Caco-2 (cell line): Measurements from ENCODE around the gene EPHB3. TPM values are rescaled to one million over a fixed set of nuclear protein-coding genes. Genes with fewer than 3 reads are reported as not detected.

Experiments
- BruUV-seq: library from RNA; stranded (reverse); fragments of 400-500 nt; replicated peaks from 2 replicates; lab custom pipeline; 2021; lab: Mats Ljungman, UMichigan
- CTCF ChIA-PET: fragments of 300-600 bp; sonication (Branson Sonifier 250); formaldehyde crosslinking; loops from one replicate; lab custom pipeline; 2022; ENCODE audit warnings: antibody characterized with exemption; lab: Charles Lee
- POLR2A ChIA-PET: fragments of 300-600 bp; sonication (Branson Sonifier 250); formaldehyde crosslinking; loops from one replicate; lab custom pipeline; 2022; ENCODE audit warnings: antibody characterized with exemption; lab: Charles Lee
- DNase-seq, 2 experiments: peaks; one replicate each; pipeline versions ENCODE4 v3.0.0 to v3.0.0-alpha.2; 2020 to 2022
- H3K27me3 ChIP-seq: replicated peaks from 2 replicates; pipeline ENCODE4 v1.6.0; 2011; ENCODE audit warnings: low read length; ENCODE audit not compliant: control insufficient read depth, insufficient read depth
- H3K36me3 ChIP-seq: 2 replicates; pipeline ENCODE4 v1.5.1; 2011; ENCODE audit warnings: low read length; ENCODE audit not compliant: control insufficient read depth, insufficient read depth
- H3K4me1 ChIP-seq: fragments of 250-450 bp; sonication (Bioruptor Pico); 2 replicates; pipeline ENCODE4 v1.5.1; 2020; ENCODE audit warnings: mild to moderate bottlenecking
- H3K4me3 ChIP-seq: 2 replicates; pipeline ENCODE4 v1.5.1; 2011; ENCODE audit warnings: low read depth, mild to moderate bottlenecking, control low read depth, low read length
- H3K9me3 ChIP-seq: fragments of 250-450 bp; sonication (Bioruptor Pico); 2 replicates; pipeline ENCODE4 v1.5.1; 2020; ENCODE audit warnings: mild to moderate bottlenecking, moderate library complexity
- H3K27ac Mint-ChIP-seq: one replicate; pipeline ENCODE4 v1.8.0; 2022; ENCODE audit warnings: mixed read lengths; ENCODE audit not compliant: unreplicated experiment
- H3K27me3 Mint-ChIP-seq: one replicate; pipeline ENCODE4 v1.8.0; 2022; ENCODE audit warnings: mixed read lengths; ENCODE audit not compliant: insufficient read depth, unreplicated experiment
- H3K36me3 Mint-ChIP-seq: one replicate; pipeline ENCODE4 v1.8.0; 2022; ENCODE audit warnings: mild to moderate bottlenecking, mixed read lengths; ENCODE audit not compliant: insufficient read depth, unreplicated experiment
- H3K4me1 Mint-ChIP-seq: one replicate; pipeline ENCODE4 v1.8.0; 2022; ENCODE audit warnings: low read depth, mixed read lengths; ENCODE audit not compliant: unreplicated experiment
- H3K4me3 Mint-ChIP-seq: one replicate; pipeline ENCODE4 v1.8.0; 2022; ENCODE audit warnings: mild to moderate bottlenecking, moderate library complexity, mixed read lengths; ENCODE audit not compliant: unreplicated experiment
- H3K9me3 Mint-ChIP-seq: one replicate; pipeline ENCODE4 v1.8.0; 2022; ENCODE audit warnings: mixed read lengths; ENCODE audit not compliant: unreplicated experiment
- intact Hi-C: fragments of 100-400 bp; cut with micrococcal nuclease; formaldehyde crosslinking; loops from one replicate; pipeline ENCODE4 v1.10.0; 2022; ENCODE audit not compliant: unreplicated experiment
- total RNA-seq: library from RNA; stranded (reverse); gene quantifications from 2 replicates; pipeline ENCODE4 v1.2.3, GENCODE V29; 2022
- TF ChIP-seq, protein P1 (sequence below), 2 experiments: fragments of 200-600 bp in 1 of 2; IDR thresholded peaks; 1 replicate in 1 of 2; 2 replicates in 1 of 2; pipeline versions ENCODE4 v1.5.1 to v1.8.0; 2011 to 2022; ENCODE audit warnings: antibody characterized with exemption in 1 of 2, control low read depth in 1 of 2, inconsistent platforms in 1 of 2, low read depth in 1 of 2, low read length in 1 of 2, mild to moderate bottlenecking in 1 of 2, moderate library complexity in 1 of 2; ENCODE audit not compliant: insufficient read depth in 1 of 2, severe bottlenecking in 1 of 2, unreplicated experiment in 1 of 2

The EPHB3 gene
- total RNA-seq, 1 experiment from 2014 or later: 5.6 TPM

DNA sequence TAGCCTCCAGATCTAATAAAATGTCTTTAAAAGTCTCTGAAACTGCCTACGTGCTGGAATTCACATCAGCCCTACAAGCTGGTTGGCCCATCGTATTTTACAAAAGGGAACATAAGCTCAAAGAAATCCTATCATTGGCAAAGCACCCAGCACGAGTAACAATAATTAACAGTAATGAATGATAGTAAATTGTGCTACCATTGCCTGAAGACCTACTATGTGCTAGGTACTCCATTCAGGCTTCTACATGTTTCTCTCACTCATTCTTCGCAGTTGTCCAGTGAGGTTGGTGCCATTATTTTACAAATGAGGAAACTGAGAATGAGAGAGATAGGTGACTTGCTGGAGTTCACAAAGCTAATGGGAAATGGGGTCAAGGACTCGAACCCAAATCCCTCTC is 7.1 kb upstream of the EPHB3 start:
- no peaks in the 10 kb centered on the region for H3K36me3 ChIP-seq
- DNase-seq: no peak
- no peak overlapping the region for H3K4me3 Mint-ChIP-seq
- intact Hi-C loops: no loop called here
- H3K27me3 ChIP-seq: peaks cover 1% of the 10 kb centered on the region; the same call in 1 of the 2 replicates
- peaks cover 22% of the 10 kb centered on the region for H3K27me3 Mint-ChIP-seq
- no TSS peak for BruUV-seq
- TF ChIP-seq, protein P1, sequence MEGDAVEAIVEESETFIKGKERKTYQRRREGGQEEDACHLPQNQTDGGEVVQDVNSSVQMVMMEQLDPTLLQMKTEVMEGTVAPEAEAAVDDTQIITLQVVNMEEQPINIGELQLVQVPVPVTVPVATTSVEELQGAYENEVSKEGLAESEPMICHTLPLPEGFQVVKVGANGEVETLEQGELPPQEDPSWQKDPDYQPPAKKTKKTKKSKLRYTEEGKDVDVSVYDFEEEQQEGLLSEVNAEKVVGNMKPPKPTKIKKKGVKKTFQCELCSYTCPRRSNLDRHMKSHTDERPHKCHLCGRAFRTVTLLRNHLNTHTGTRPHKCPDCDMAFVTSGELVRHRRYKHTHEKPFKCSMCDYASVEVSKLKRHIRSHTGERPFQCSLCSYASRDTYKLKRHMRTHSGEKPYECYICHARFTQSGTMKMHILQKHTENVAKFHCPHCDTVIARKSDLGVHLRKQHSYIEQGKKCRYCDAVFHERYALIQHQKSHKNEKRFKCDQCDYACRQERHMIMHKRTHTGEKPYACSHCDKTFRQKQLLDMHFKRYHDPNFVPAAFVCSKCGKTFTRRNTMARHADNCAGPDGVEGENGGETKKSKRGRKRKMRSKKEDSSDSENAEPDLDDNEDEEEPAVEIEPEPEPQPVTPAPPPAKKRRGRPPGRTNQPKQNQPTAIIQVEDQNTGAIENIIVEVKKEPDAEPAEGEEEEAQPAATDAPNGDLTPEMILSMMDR (IDR thresholded peaks at IDR 0.05; ENCODE audit: insufficient read depth in 1 of 2, low read depth in 1 of 2, low read length in 1 of 2, severe bottlenecking in 1 of 2, unreplicated experiment in 1 of 2): no peak
- no peaks in the 10 kb centered on the region for H3K36me3 Mint-ChIP-seq
- no peaks in the 10 kb centered on the region for H3K9me3 Mint-ChIP-seq
- H3K4me1 Mint-ChIP-seq: no peaks in the 10 kb centered on the region
- H3K27ac Mint-ChIP-seq: no peak overlapping the region
- CTCF ChIA-PET: no interaction called here
- no peaks in the 10 kb centered on the region for H3K4me1 ChIP-seq
- H3K9me3 ChIP-seq: no peaks in the 10 kb centered on the region
- POLR2A ChIA-PET: no interaction called here
- no peak overlapping the region for H3K4me3 ChIP-seq

DNA sequence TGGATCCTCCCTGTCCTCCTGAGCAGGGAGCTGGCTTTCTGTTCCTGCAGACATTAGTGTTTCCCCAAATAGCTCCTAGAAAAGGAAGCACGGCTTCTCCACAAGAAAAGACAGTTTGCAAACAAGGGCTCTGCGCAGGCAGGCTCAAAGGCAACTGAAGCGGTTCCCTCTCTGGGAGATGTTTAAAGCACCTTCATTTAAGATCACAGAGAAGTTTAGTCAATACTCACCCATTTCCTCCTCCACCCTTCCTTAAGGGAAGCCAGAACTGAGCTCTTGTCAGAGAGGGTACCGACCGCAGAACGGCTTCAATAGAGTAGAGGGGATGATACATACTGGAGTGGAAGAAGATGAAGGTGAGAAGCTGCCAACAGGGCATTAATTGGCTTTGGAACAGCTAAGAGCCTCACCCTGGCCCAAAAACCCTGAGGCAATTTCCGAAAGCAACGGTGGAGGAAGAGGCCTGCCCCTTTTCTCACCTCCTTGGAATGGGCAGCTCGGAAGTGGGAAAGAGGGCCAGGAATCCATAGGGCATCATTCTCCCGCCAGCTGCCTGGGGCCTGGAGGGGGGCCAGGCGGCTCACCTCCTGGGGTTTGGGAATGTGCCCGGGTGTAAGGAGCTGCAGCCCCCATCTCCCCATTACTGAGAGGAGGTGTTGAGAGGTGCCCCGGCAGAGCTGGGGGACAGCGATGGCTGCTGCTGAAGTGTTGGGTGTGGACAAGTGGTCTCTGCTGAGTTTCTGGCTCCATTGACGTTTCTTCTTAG is 4.8 kb upstream of the EPHB3 start:
- Histone ChIP-seq H3K4me3 (no peak overlapping the region), H3K9me3 (no peaks in the 10 kb centered on the region), H3K27me3 (peaks cover 1% of the 10 kb centered on the region; the same call in 1 of the 2 replicates), H3K36me3 (no peaks in the 10 kb centered on the region), H3K4me1 (peaks cover 5% of the 10 kb centered on the region; the same call in 1 of the 2 replicates)
- CTCF ChIA-PET: no interaction called here
- Mint-ChIP-seq H3K4me1 (peaks cover 9% of the 10 kb centered on the region), H3K4me3 (no peak overlapping the region), H3K27ac (no peak overlapping the region), H3K9me3 (no peaks in the 10 kb centered on the region), H3K27me3 (peaks cover 16% of the 10 kb centered on the region), H3K36me3 (peaks cover 4% of the 10 kb centered on the region)
- TF ChIP-seq, protein P1 (IDR thresholded peaks at IDR 0.05; ENCODE audit: insufficient read depth in 1 of 2, low read depth in 1 of 2, low read length in 1 of 2, severe bottlenecking in 1 of 2, unreplicated experiment in 1 of 2): no peak
- POLR2A ChIA-PET: interaction anchor here (0.6 kb wide), 1 partner anchor 1350 kb away, joined by 12 read pairs; no protein-coding TSS in a partner anchor
- no TSS peak for BruUV-seq
- intact Hi-C loops: no loop called here
- DNase-seq: no peak

DNA sequence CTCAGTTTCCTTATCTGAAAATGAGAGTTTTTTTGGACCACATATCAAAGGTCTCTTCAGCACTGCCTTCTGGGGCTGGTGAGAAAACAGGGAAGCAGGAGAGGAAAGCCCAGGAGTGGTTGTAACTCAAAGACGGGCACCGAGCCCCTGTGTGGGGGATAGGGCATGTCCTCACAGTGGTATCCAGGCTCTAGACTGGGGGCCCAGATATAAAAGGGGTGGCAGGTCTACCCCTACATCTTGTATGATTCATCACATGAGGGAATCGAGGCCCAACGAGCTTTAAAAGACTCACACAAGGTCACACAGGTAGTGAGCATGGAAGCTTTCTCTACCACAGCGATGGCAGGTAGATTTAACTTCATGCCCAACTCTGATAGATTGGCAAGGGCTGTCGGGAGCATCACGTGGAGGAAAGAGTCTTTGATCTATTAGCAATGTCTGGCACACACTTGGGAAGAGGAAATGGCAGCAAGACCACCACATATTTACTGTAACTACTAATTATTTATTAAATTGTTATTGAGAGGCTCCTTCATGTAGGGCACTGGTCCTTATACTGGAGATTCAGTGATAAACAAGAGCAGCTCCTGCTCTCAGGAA is 4.1 kb upstream of the EPHB3 start:
- no peaks in the 10 kb centered on the region for H3K9me3 Mint-ChIP-seq
- DNase-seq: no peak
- Histone ChIP-seq H3K4me1 (peaks cover 5% of the 10 kb centered on the region; the same call in 1 of the 2 replicates), H3K27me3 (peaks cover 1% of the 10 kb centered on the region; the same call in 1 of the 2 replicates), H3K4me3 (no peak overlapping the region), H3K9me3 (no peaks in the 10 kb centered on the region), H3K36me3 (no peaks in the 10 kb centered on the region)
- CTCF ChIA-PET: no interaction called here
- H3K27me3 Mint-ChIP-seq: peaks cover 12% of the 10 kb centered on the region
- intact Hi-C loops: no loop called here
- no TSS peak for BruUV-seq
- H3K27ac Mint-ChIP-seq: no peak overlapping the region
- peaks cover 6% of the 10 kb centered on the region for H3K36me3 Mint-ChIP-seq
- H3K4me3 Mint-ChIP-seq: no peak overlapping the region
- POLR2A ChIA-PET: interaction anchor here (0.6 kb wide), 1 partner anchor 1350 kb away, joined by 12 read pairs; no protein-coding TSS in a partner anchor
- peaks cover 9% of the 10 kb centered on the region for H3K4me1 Mint-ChIP-seq
- TF ChIP-seq, protein P1 (IDR thresholded peaks at IDR 0.05; ENCODE audit: insufficient read depth in 1 of 2, low read depth in 1 of 2, low read length in 1 of 2, severe bottlenecking in 1 of 2, unreplicated experiment in 1 of 2): no peak
